Karpas-422 (cell line): ENCODE data around the gene ZSWIM3. TPM values are rescaled to one million over a fixed set of nuclear protein-coding genes. Genes with fewer than 3 reads are reported as not detected.

ENCODE experiments used
- DNase-seq: peaks from one replicate; pipeline ENCODE4 v3.0.0-alpha.2; 2015
- H2AFZ ChIP-seq: fragments of 200-600 bp; sonication (generic); 2 replicates; pipeline ENCODE4 v1.6.1; 2014; ENCODE audit warnings: antibody characterized with exemption, low read length, mixed read lengths
- H3K27ac ChIP-seq: fragments of 200-600 bp; sonication (generic); 2 replicates; pipeline ENCODE4 v1.5.1; 2014; ENCODE audit warnings: mild to moderate bottlenecking, low read length, moderate library complexity
- H3K27me3 ChIP-seq: fragments of 200-600 bp; sonication (generic); 2 replicates; pipeline ENCODE4 v1.6.1; 2014; ENCODE audit warnings: low read length, mixed read lengths
- H3K36me3 ChIP-seq: fragments of 200-600 bp; sonication (generic); 2 replicates; pipeline ENCODE4 v1.6.1; 2014; ENCODE audit warnings: low read length, mixed read lengths; ENCODE audit not compliant: insufficient read depth
- H3K4me1 ChIP-seq: fragments of 200-600 bp; sonication (generic); 2 replicates; pipeline ENCODE4 v1.6.1; 2014; ENCODE audit warnings: mild to moderate bottlenecking, low read length, mixed read lengths
- H3K4me2 ChIP-seq: fragments of 200-600 bp; sonication (generic); 2 replicates; pipeline ENCODE4 v1.6.1; 2014; ENCODE audit warnings: low read length, low read depth, mild to moderate bottlenecking; ENCODE audit not compliant: poor library complexity, severe bottlenecking
- H3K4me3 ChIP-seq: fragments of 200-600 bp; sonication (generic); 2 replicates; pipeline ENCODE4 v1.5.1; 2014; ENCODE audit warnings: mild to moderate bottlenecking, antibody characterized with exemption, low read length, mixed read lengths
- H3K79me2 ChIP-seq: fragments of 200-600 bp; sonication (generic); 2 replicates; pipeline ENCODE4 v1.6.1; 2014; ENCODE audit warnings: mild to moderate bottlenecking, low read length, mixed read lengths
- H3K9ac ChIP-seq: fragments of 200-600 bp; sonication (generic); 2 replicates; pipeline ENCODE4 v1.6.0; 2014; ENCODE audit warnings: low read length
- H3K9me2 ChIP-seq: fragments of 200-600 bp; sonication (generic), shearing (Covaris generic); replicated peaks from 2 replicates; pipeline ENCODE4 v1.6.0; 2014; ENCODE audit warnings: mild to moderate bottlenecking, low read length, moderate library complexity; ENCODE audit not compliant: insufficient read depth
- H3K9me3 ChIP-seq: fragments of 300-700, 200-600 bp; sonication (generic); 2 replicates; pipeline ENCODE4 v1.6.1; 2014; ENCODE audit warnings: low read length, mixed read lengths
- H4K20me1 ChIP-seq: fragments of 200-600 bp; sonication (generic); 2 replicates; pipeline ENCODE4 v1.6.1; 2014; ENCODE audit warnings: mild to moderate bottlenecking, antibody characterized with exemption, low read length, low read depth; ENCODE audit not compliant: insufficient read depth
- total RNA-seq: library from RNA; depleted of rRNA; stranded (reverse); fragments of >200 nt; shearing (Covaris generic); gene quantifications from 2 replicates; pipeline ENCODE4 v1.2.3, GENCODE V29; 2014; ENCODE audit warnings: low replicate concordance

ZSWIM3 gene
- total RNA-seq, 1 experiment from 2014 or later = 9.9 TPM

GRCh38 chr20:45835329-45835765, 22.1 kb upstream of the ZSWIM3 start:
- Histone ChIP-seq H3K4me3 (no peak overlapping the region), H3K9me3 (no peaks in the 10 kb centered on the region), H3K27me3 (no peaks in the 10 kb centered on the region), H3K9me2 (no peaks in the 10 kb centered on the region), H3K9ac (no peak overlapping the region), H4K20me1 (no peaks in the 10 kb centered on the region), H3K79me2 (no peaks in the 10 kb centered on the region), H3K4me2 (no peak overlapping the region), H3K4me1 (no peaks in the 10 kb centered on the region), H2AFZ (no peak overlapping the region), H3K36me3 (no peaks in the 10 kb centered on the region), H3K27ac (no peak overlapping the region)
- peak; percentile 51 for DNase-seq

GRCh38 chr20:45835825-45836224, 21.6 kb upstream of the ZSWIM3 start:
- no peak for DNase-seq
- H3K36me3 ChIP-seq = no peaks in the 10 kb centered on the region
- no peaks in the 10 kb centered on the region for H3K9me3 ChIP-seq
- H2AFZ ChIP-seq = no peak overlapping the region
- H3K9ac ChIP-seq = no peak overlapping the region
- H3K27ac ChIP-seq = no peak overlapping the region
- H3K27me3 ChIP-seq = no peaks in the 10 kb centered on the region
- no peaks in the 10 kb centered on the region for H3K79me2 ChIP-seq
- no peak overlapping the region for H3K4me2 ChIP-seq
- H3K9me2 ChIP-seq = no peaks in the 10 kb centered on the region
- no peaks in the 10 kb centered on the region for H3K4me1 ChIP-seq
- H4K20me1 ChIP-seq = no peaks in the 10 kb centered on the region
- H3K4me3 ChIP-seq = no peak overlapping the region

- Histone ChIP-seq H3K4me1 (peaks cover 1% of the 10 kb centered on the region), H3K27me3 (no peaks in the 10 kb centered on the region), H3K4me3 (no peak overlapping the region), H3K9ac (no peak overlapping the region), H3K36me3 (no peaks in the 10 kb centered on the region), H3K9me3 (no peaks in the 10 kb centered on the region), H4K20me1 (no peaks in the 10 kb centered on the region), H3K9me2 (no peaks in the 10 kb centered on the region), H3K4me2 (no peak overlapping the region), H3K79me2 (no peaks in the 10 kb centered on the region), H3K27ac (no peak overlapping the region), H2AFZ (no peak overlapping the region)
- no peak for DNase-seq
Measured at GRCh38 chr20:45836841-45837240, 20.6 kb upstream of the ZSWIM3 start.

GRCh38 chr20:45840700-45841198, 16.7 kb upstream of the ZSWIM3 start:
- no peaks in the 10 kb centered on the region for H3K79me2 ChIP-seq
- no peaks in the 10 kb centered on the region for H3K9me3 ChIP-seq
- no peak overlapping the region for H3K27ac ChIP-seq
- no peak overlapping the region for H3K4me3 ChIP-seq
- DNase-seq = no peak
- no peaks in the 10 kb centered on the region for H4K20me1 ChIP-seq
- H3K4me2 ChIP-seq = no peak overlapping the region
- H3K27me3 ChIP-seq = no peaks in the 10 kb centered on the region
- no peaks in the 10 kb centered on the region for H3K36me3 ChIP-seq
- H3K4me1 ChIP-seq = peaks cover 18% of the 10 kb centered on the region
- H3K9me2 ChIP-seq = no peaks in the 10 kb centered on the region
- no peak overlapping the region for H2AFZ ChIP-seq
- no peak overlapping the region for H3K9ac ChIP-seq

- no peak overlapping the region for H3K4me3 ChIP-seq
- H3K27me3 ChIP-seq = no peaks in the 10 kb centered on the region
- DNase-seq = no peak
- no peaks in the 10 kb centered on the region for H3K9me3 ChIP-seq
- H3K4me2 ChIP-seq = no peak overlapping the region
- no peak overlapping the region for H2AFZ ChIP-seq
- H3K79me2 ChIP-seq = no peaks in the 10 kb centered on the region
- no peak overlapping the region for H3K27ac ChIP-seq
- no peaks in the 10 kb centered on the region for H3K9me2 ChIP-seq
- H3K36me3 ChIP-seq = peaks cover 5% of the 10 kb centered on the region; the same call in 1 of the 2 replicates
- no peak overlapping the region for H3K9ac ChIP-seq
- H4K20me1 ChIP-seq = no peaks in the 10 kb centered on the region
- peaks cover 18% of the 10 kb centered on the region for H3K4me1 ChIP-seq
Measured at GRCh38 chr20:45841407-45842129, 15.8 kb upstream of the ZSWIM3 start.

GRCh38 chr20:45842169-45842812, 15.1 kb upstream of the ZSWIM3 start:
- Histone ChIP-seq H3K4me3 (no peak overlapping the region), H3K9ac (peak overlapping the region; percentile 45), H3K79me2 (no peaks in the 10 kb centered on the region), H3K4me2 (peak overlapping the region; percentile 35), H3K27ac (peak overlapping the region; percentile 69), H3K36me3 (peaks cover 6% of the 10 kb centered on the region; the same call in 1 of the 2 replicates), H3K4me1 (peaks cover 18% of the 10 kb centered on the region), H2AFZ (no peak overlapping the region), H3K9me3 (no peaks in the 10 kb centered on the region), H3K27me3 (no peaks in the 10 kb centered on the region), H4K20me1 (no peaks in the 10 kb centered on the region), H3K9me2 (no peaks in the 10 kb centered on the region)
- DNase-seq = peak; percentile 84

DNA sequence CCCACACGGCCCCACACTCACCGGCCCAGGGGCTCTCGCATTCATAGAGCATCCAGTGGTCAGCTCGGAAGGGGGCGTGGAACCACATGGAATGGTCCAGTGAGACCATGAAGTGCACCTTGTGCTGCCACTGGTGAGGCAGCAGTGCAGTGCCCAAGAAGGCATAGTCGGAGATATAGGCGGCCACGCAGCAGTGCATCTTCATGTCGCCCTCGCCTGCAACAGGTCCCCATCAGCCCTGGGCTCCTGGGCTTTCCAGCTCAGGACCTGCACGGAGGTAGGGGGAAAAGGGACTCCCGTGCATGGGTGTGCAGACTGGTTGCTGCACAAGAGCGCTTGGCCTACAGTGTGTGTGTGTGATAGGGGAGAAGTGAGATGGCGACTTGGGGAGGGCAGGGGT, 13.9 kb upstream of the ZSWIM3 start:
- Histone ChIP-seq H2AFZ (no peak overlapping the region), H3K79me2 (no peaks in the 10 kb centered on the region), H3K27me3 (no peaks in the 10 kb centered on the region), H4K20me1 (no peaks in the 10 kb centered on the region), H3K4me1 (peaks cover 18% of the 10 kb centered on the region), H3K4me2 (no peak overlapping the region), H3K36me3 (peaks cover 6% of the 10 kb centered on the region; the same call in 1 of the 2 replicates), H3K9ac (no peak overlapping the region), H3K4me3 (no peak overlapping the region), H3K27ac (no peak overlapping the region), H3K9me2 (no peaks in the 10 kb centered on the region), H3K9me3 (no peaks in the 10 kb centered on the region)
- DNase-seq = no peak

- Histone ChIP-seq H3K36me3 (peaks cover 9% of the 10 kb centered on the region; the same call in 1 of the 2 replicates), H3K4me2 (no peak overlapping the region), H3K4me1 (peaks cover 18% of the 10 kb centered on the region), H3K9me3 (no peaks in the 10 kb centered on the region), H4K20me1 (no peaks in the 10 kb centered on the region), H3K4me3 (no peak overlapping the region), H2AFZ (no peak overlapping the region), H3K27me3 (no peaks in the 10 kb centered on the region), H3K79me2 (no peaks in the 10 kb centered on the region), H3K9me2 (no peaks in the 10 kb centered on the region), H3K27ac (no peak overlapping the region), H3K9ac (no peak overlapping the region)
- no peak for DNase-seq
Measured at GRCh38 chr20:45845452-45845851, 12.0 kb upstream of the ZSWIM3 start.
